ENCODE measurements around the gene JCHAIN. TPM values are rescaled to one million over a fixed set of nuclear protein-coding genes. Genes with fewer than 3 reads are reported as not detected.
"Not testable (repeated sequence)": the region's sequence is repeated elsewhere in the genome, so short reads cannot be mapped to it uniquely, and the experiment has no call there.

JCHAIN gene
- total and polyA plus RNA-seq, 2 donors (not counting 1 experiment from before 2014, with no cell fraction given): 11.3 to 28.7 TPM

GRCh38 chr4:70704215-70704930 is 38.1 kb upstream of the JCHAIN start:
- Histone ChIP-seq H4K20me1 (ENCODE audit: control insufficient read depth, extremely low read depth, insufficient read depth, low read length) (no peaks in the 10 kb centered on the region), H2AFZ (ENCODE audit: low read length) (peak overlapping the region; percentile 62), H3K79me2 (ENCODE audit: control insufficient read depth, insufficient read depth, low read length) (peaks cover 28% of the 10 kb centered on the region), H3K4me1 (ENCODE audit: control insufficient read depth, extremely low read depth, insufficient read depth, low read length) (peaks cover 4% of the 10 kb centered on the region), H3K4me2 (ENCODE audit: extremely low read depth, insufficient read depth, low read length) (peak overlapping the region; percentile 95), H3K27ac (ENCODE audit: insufficient read depth, low read length) (peak overlapping the region; percentile 91), H3K9ac (ENCODE audit: insufficient read depth, low read length) (peak overlapping the region; percentile 81), H3K9me3 (ENCODE audit: control insufficient read depth, insufficient read depth, low read depth, low read length) (no peaks in the 10 kb centered on the region), H3K27me3 (ENCODE audit: control insufficient read depth, insufficient read depth, low read length) (no peaks in the 10 kb centered on the region), H3K4me3 (replicated peaks in 1 of 4; ENCODE audit: control extremely low read depth in 1 of 4, insufficient read depth in 1 of 4, low read depth in 3 of 4, low read length in 4 of 4) (peak overlapping the region; percentile 64 to 71 (median 68)), H3K36me3 (ENCODE audit: control insufficient read depth, insufficient read depth, low read length) (no peaks in the 10 kb centered on the region)
- peak; percentile 68 to 81 for DNase-seq (ENCODE audit: low read depth in 2 of 2)
- TF ChIP-seq EZH2 (IDR thresholded peaks at IDR 0.05; ENCODE audit: low read length, missing control alignments): no peak
- TF ChIP-seq CTCF (conservative IDR thresholded peaks at IDR 0.05 in 1 of 2, IDR thresholded peaks at IDR 0.05 in 1 of 2; ENCODE audit: low read depth in 1 of 2, low read length in 2 of 2): peak; percentile 27 to 30

- H3K36me3 ChIP-seq (ENCODE audit: control insufficient read depth, insufficient read depth, low read length): no peaks in the 10 kb centered on the region
- H2AFZ ChIP-seq (ENCODE audit: low read length): peak overlapping the region; percentile 62
- H3K9me3 ChIP-seq (ENCODE audit: control insufficient read depth, insufficient read depth, low read depth, low read length): no peaks in the 10 kb centered on the region
- H3K4me2 ChIP-seq (ENCODE audit: extremely low read depth, insufficient read depth, low read length): peak overlapping the region; percentile 95
- TF ChIP-seq EZH2 (IDR thresholded peaks at IDR 0.05; ENCODE audit: low read length, missing control alignments) (no peak), CTCF (conservative IDR thresholded peaks at IDR 0.05 in 1 of 2, IDR thresholded peaks at IDR 0.05 in 1 of 2; ENCODE audit: low read depth in 1 of 2, low read length in 2 of 2) (no peak)
- H3K4me3 ChIP-seq (replicated peaks in 1 of 4; ENCODE audit: control extremely low read depth in 1 of 4, insufficient read depth in 1 of 4, low read depth in 3 of 4, low read length in 4 of 4): peak overlapping the region; percentile 51 to 71 (median 67)
- H3K4me1 ChIP-seq (ENCODE audit: control insufficient read depth, extremely low read depth, insufficient read depth, low read length): peaks cover 4% of the 10 kb centered on the region
- H3K9ac ChIP-seq (ENCODE audit: insufficient read depth, low read length): peak overlapping the region; percentile 81
- H3K27ac ChIP-seq (ENCODE audit: insufficient read depth, low read length): peak overlapping the region; percentile 91
- peaks cover 22% of the 10 kb centered on the region for H3K79me2 ChIP-seq (ENCODE audit: control insufficient read depth, insufficient read depth, low read length)
- DNase-seq (ENCODE audit: low read depth in 2 of 2): peak; percentile 72 to 75
- no peaks in the 10 kb centered on the region for H3K27me3 ChIP-seq (ENCODE audit: control insufficient read depth, insufficient read depth, low read length)
- H4K20me1 ChIP-seq (ENCODE audit: control insufficient read depth, extremely low read depth, insufficient read depth, low read length): no peaks in the 10 kb centered on the region
Observed at GRCh38 chr4:70703619-70704214, 37.4 kb upstream of the JCHAIN start.

- not testable (repeated sequence) for H3K36me3 ChIP-seq (ENCODE audit: control insufficient read depth, insufficient read depth, low read length); H3K4me2 ChIP-seq (ENCODE audit: extremely low read depth, insufficient read depth, low read length); H3K27ac ChIP-seq (ENCODE audit: insufficient read depth, low read length); H3K9me3 ChIP-seq (ENCODE audit: control insufficient read depth, insufficient read depth, low read depth, low read length); DNase-seq (ENCODE audit: low read depth in 2 of 2); H2AFZ ChIP-seq (ENCODE audit: low read length); H3K4me3 ChIP-seq (replicated peaks in 1 of 4; ENCODE audit: control extremely low read depth in 1 of 4, insufficient read depth in 1 of 4, low read depth in 3 of 4, low read length in 4 of 4); H3K27me3 ChIP-seq (ENCODE audit: control insufficient read depth, insufficient read depth, low read length); H3K4me1 ChIP-seq (ENCODE audit: control insufficient read depth, extremely low read depth, insufficient read depth, low read length); H3K9ac ChIP-seq (ENCODE audit: insufficient read depth, low read length); H4K20me1 ChIP-seq (ENCODE audit: control insufficient read depth, extremely low read depth, insufficient read depth, low read length)
- H3K79me2 ChIP-seq (ENCODE audit: control insufficient read depth, insufficient read depth, low read length): peaks cover 14% of the 10 kb centered on the region
Observed at GRCh38 chr4:70702592-70702991, 36.3 kb upstream of the JCHAIN start.

All from fibroblast of lung (primary cell).